ENCODE measurements around the gene MYRFL.

DNA sequence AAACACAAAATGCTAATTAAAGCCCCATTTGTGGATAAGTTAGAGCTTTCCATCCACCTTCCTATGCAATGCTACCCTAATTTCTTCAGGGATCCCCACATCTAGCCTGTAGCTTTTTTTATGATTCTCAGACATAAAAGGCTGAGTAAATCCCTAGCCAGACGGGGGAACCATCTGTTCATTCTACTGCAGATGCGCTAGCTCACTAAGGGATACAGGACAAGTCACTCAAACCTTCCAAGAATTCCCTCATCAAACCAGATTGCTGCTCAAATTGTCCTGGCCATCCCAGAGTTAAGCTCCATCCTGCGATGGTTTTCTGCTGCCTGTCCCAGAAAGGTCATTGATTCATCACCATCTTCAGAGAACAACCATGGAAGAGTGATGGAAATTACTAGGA lies 56.7 kb downstream of the MYRFL start:
- TF ChIP-seq, protein P1, sequence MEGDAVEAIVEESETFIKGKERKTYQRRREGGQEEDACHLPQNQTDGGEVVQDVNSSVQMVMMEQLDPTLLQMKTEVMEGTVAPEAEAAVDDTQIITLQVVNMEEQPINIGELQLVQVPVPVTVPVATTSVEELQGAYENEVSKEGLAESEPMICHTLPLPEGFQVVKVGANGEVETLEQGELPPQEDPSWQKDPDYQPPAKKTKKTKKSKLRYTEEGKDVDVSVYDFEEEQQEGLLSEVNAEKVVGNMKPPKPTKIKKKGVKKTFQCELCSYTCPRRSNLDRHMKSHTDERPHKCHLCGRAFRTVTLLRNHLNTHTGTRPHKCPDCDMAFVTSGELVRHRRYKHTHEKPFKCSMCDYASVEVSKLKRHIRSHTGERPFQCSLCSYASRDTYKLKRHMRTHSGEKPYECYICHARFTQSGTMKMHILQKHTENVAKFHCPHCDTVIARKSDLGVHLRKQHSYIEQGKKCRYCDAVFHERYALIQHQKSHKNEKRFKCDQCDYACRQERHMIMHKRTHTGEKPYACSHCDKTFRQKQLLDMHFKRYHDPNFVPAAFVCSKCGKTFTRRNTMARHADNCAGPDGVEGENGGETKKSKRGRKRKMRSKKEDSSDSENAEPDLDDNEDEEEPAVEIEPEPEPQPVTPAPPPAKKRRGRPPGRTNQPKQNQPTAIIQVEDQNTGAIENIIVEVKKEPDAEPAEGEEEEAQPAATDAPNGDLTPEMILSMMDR (IDR thresholded peaks at IDR 0.05; ENCODE audit: low read depth, low read length, poor library complexity, severe bottlenecking) = no peak
- TF ChIP-seq EZH2phosphoT487 (IDR thresholded peaks at IDR 0.05; ENCODE audit: borderline replicate concordance, low read length) = no peak

Measured in DOHH2 (cell line).